HCT116 (cell line): ENCODE data around the gene ANKRD39. TPM values are rescaled to one million over a fixed set of nuclear protein-coding genes. Genes with fewer than 3 reads are reported as not detected.

Source experiments
- ATAC-seq: fragments of 200-7000 bp; cut with Tn5 transposase; 2 replicates; pipeline ENCODE4 v1.9.1; 2020; ENCODE audit warnings: mild to moderate bottlenecking, moderate library complexity
- BruUV-seq: library from RNA; stranded (reverse); fragments of 400-500 nt; replicated peaks from 2 replicates; lab custom pipeline; 2021; lab: Mats Ljungman, UMichigan
- CTCF ChIA-PET: fragments of 300-600 bp; sonication (Branson Sonifier 250); formaldehyde crosslinking; loops from one replicate; lab custom pipeline; 2021; ENCODE audit warnings: antibody characterized with exemption; lab: Charles Lee
- POLR2A ChIA-PET: fragments of 300-600, 350-600 bp; sonication (Branson Sonifier 250); formaldehyde crosslinking; loops from one replicate; lab custom pipeline; 2021; ENCODE audit warnings: antibody characterized with exemption; lab: Charles Lee
- RAD21 ChIA-PET, 2 experiments: fragments of 300-600 bp; sonication (Branson Sonifier 250); formaldehyde crosslinking; loops; one replicate each; lab custom pipeline; 2023; ENCODE audit warnings: low total read pairs in 2 of 2; ENCODE audit not compliant: uncharacterized antibody in 2 of 2, unreplicated experiment in 2 of 2, low non-redundant PET in 1 of 2; lab: Charles Lee
- DNase-seq: peaks from one replicate; pipeline ENCODE4 v3.0.0-alpha.2; 2010; ENCODE audit warnings: low read depth, low spot score
- H2AFZ ChIP-seq: fragments of 200-600 bp; shearing (Covaris generic), sonication (generic); 2 replicates; pipeline ENCODE4 v1.6.1; 2017; ENCODE audit warnings: low read depth, mixed run types, mixed read lengths, antibody characterized with exemption, low read length; ENCODE audit not compliant: poor library complexity, severe bottlenecking
- H3K27ac ChIP-seq: 2 replicates; pipeline ENCODE4 v1.5.1; 2012; ENCODE audit warnings: low read depth, low read length
- H3K27me3 ChIP-seq: fragments of 200-600 bp; sonication (generic); 2 replicates; pipeline ENCODE4 v1.6.1; 2016; ENCODE audit warnings: mixed run types, low read length, mixed read lengths; ENCODE audit not compliant: insufficient read depth
- H3K36me3 ChIP-seq, 2 experiments: fragments of 200-500 bp in 1 of 2; fragments of 200-600 bp in 1 of 2; sonication (Bioruptor generic) in 1 of 2; sonication (generic) in 1 of 2; 2 replicates each; pipeline versions ENCODE4 v1.5.1 to v1.6.1; 2014 to 2016; ENCODE audit warnings: low read length in 2 of 2, inconsistent platforms in 1 of 2, mixed read lengths in 1 of 2, mixed run types in 1 of 2; ENCODE audit not compliant: insufficient read depth in 2 of 2, control insufficient read depth in 1 of 2
- H3K4me1 ChIP-seq, 2 experiments: fragments of 200-600 bp in 1 of 2; sonication (generic) in 1 of 2; 2 replicates each; pipeline versions ENCODE4 v1.5.1 to v1.6.1; 2012 to 2017; ENCODE audit warnings: low read length in 2 of 2, inconsistent platforms in 1 of 2, mild to moderate bottlenecking in 1 of 2, mixed read lengths in 1 of 2, mixed run types in 1 of 2, moderate library complexity in 1 of 2; ENCODE audit not compliant: insufficient read depth in 2 of 2, control insufficient read depth in 1 of 2
- H3K4me2 ChIP-seq: fragments of 200-600 bp; sonication (generic); 2 replicates; pipeline ENCODE4 v1.6.1; 2017; ENCODE audit warnings: mixed run types, low read length, mixed read lengths
- H3K4me3 ChIP-seq, 2 experiments: fragments of 200-600 bp in 1 of 2; sonication (generic) in 1 of 2; replicated peaks in 1 of 2; 2 replicates each; pipeline ENCODE4 v1.5.1; 2011 to 2016; ENCODE audit warnings: low read length in 2 of 2, control low read depth in 1 of 2, low read depth in 1 of 2, mild to moderate bottlenecking in 1 of 2, mixed read lengths in 1 of 2, mixed run types in 1 of 2
- H3K79me2 ChIP-seq: fragments of 200-600 bp; sonication (generic); 2 replicates; pipeline ENCODE4 v1.6.1; 2017; ENCODE audit warnings: mild to moderate bottlenecking, mixed run types, low read length, moderate library complexity, mixed read lengths; ENCODE audit not compliant: insufficient read depth
- H3K9ac ChIP-seq: fragments of 200-600 bp; sonication (generic); 2 replicates; pipeline ENCODE4 v1.6.1; 2016; ENCODE audit warnings: low read length, mixed read lengths
- H3K9me2 ChIP-seq: fragments of 200-600 bp; sonication (generic), shearing (Covaris generic); 2 replicates; pipeline ENCODE4 v1.6.1; 2017; ENCODE audit warnings: mixed run types, mild to moderate bottlenecking, moderate library complexity; ENCODE audit not compliant: insufficient read depth
- H3K9me3 ChIP-seq, 2 experiments: fragments of 200-500 bp in 1 of 2; fragments of 200-600 bp in 1 of 2; sonication (Bioruptor generic) in 1 of 2; sonication (generic) in 1 of 2; 2 replicates each; pipeline ENCODE4 v1.6.1; 2014 to 2017; ENCODE audit warnings: low read length in 2 of 2, mixed read lengths in 2 of 2, inconsistent platforms in 1 of 2, low read depth in 1 of 2, mild to moderate bottlenecking in 1 of 2, mixed run types in 1 of 2, moderate library complexity in 1 of 2; ENCODE audit not compliant: control insufficient read depth in 1 of 2, insufficient read depth in 1 of 2
- H4K20me1 ChIP-seq: fragments of 200-600 bp; sonication (generic), shearing (Covaris generic); 2 replicates; pipeline ENCODE4 v1.6.1; 2017; ENCODE audit warnings: mixed run types, mild to moderate bottlenecking, moderate library complexity; ENCODE audit not compliant: insufficient read depth
- CBX3 ChIP-seq: IDR thresholded peaks from 2 replicates; pipeline ENCODE4 v1.6.1; 2012; ENCODE audit warnings: low read depth
- EGR1 ChIP-seq: IDR thresholded peaks from 2 replicates; pipeline ENCODE4 v1.6.1; 2012; ENCODE audit warnings: low read depth
- ELF1 ChIP-seq: IDR thresholded peaks from 2 replicates; pipeline ENCODE4 v1.6.1; 2012; ENCODE audit warnings: low read depth, borderline replicate concordance
- EZH2 ChIP-seq: fragments of 200-600 bp; sonication (generic); IDR thresholded peaks from 2 replicates; pipeline ENCODE4 v1.6.1; 2017; ENCODE audit warnings: antibody characterized with exemption, mixed run types
- EZH2phosphoT487 ChIP-seq: fragments of 200-600 bp; IDR thresholded peaks from 2 replicates; pipeline ENCODE4 v1.6.1; 2018; ENCODE audit warnings: antibody characterized with exemption, borderline replicate concordance
- JUND ChIP-seq: IDR thresholded peaks from 2 replicates; pipeline ENCODE4 v1.6.1; 2012
- POLR2AphosphoS5 ChIP-seq: IDR thresholded peaks from 2 replicates; pipeline ENCODE4 v1.6.1; 2011; ENCODE audit warnings: mild to moderate bottlenecking, low read depth, low read length, moderate library complexity
- RAD21 ChIP-seq: IDR thresholded peaks from 2 replicates; pipeline ENCODE4 v1.6.1; 2012; ENCODE audit warnings: low read depth, mild to moderate bottlenecking
- SIN3A ChIP-seq: IDR thresholded peaks from 2 replicates; pipeline ENCODE4 v1.6.1; 2012; ENCODE audit warnings: low read depth
- SP1 ChIP-seq: IDR thresholded peaks from 2 replicates; pipeline ENCODE4 v1.6.1; 2012; ENCODE audit warnings: low read depth
- SRF ChIP-seq: IDR thresholded peaks from 2 replicates; pipeline ENCODE4 v1.6.1; 2012; ENCODE audit warnings: low read depth
- TCF7L2 ChIP-seq: IDR thresholded peaks from 2 replicates; pipeline ENCODE4 v1.7.0; 2011; ENCODE audit warnings: borderline replicate concordance, inconsistent platforms; ENCODE audit not compliant: insufficient read depth, insufficient read length; ENCODE audit errors: extremely low read depth
- YY1 ChIP-seq: IDR thresholded peaks from 2 replicates; pipeline ENCODE4 v1.6.1; 2011; ENCODE audit warnings: low read length, low read depth, moderate library complexity, mild to moderate bottlenecking; ENCODE audit not compliant: insufficient replicate concordance; ENCODE audit errors: extremely low read depth
- ZNF274 ChIP-seq: fragments of 200-500 bp; sonication (Bioruptor generic); IDR thresholded peaks from 2 replicates; pipeline ENCODE4 v1.6.1; 2014; ENCODE audit warnings: mild to moderate bottlenecking, low read depth, low read length, inconsistent platforms
- intact Hi-C: fragments of 100-400 bp; cut with micrococcal nuclease; formaldehyde crosslinking; loops from 2 replicates; pipeline ENCODE4 v1.10.0; 2022
- total RNA-seq: library from RNA; stranded (reverse); gene quantifications from one replicate; pipeline ENCODE4 v1.2.1, GENCODE V29; 2021; ENCODE audit not compliant: unreplicated experiment
- TF ChIP-seq, protein P1 (sequence below): IDR thresholded peaks from 2 replicates; pipeline ENCODE4 v1.6.1; 2012; ENCODE audit warnings: low read depth
- TF ChIP-seq, protein P2 (sequence below): IDR thresholded peaks from 2 replicates; pipeline ENCODE4 v1.6.1; 2012
- TF ChIP-seq, protein P3 (sequence below): IDR thresholded peaks from 2 replicates; pipeline ENCODE4 v1.6.1; 2011; ENCODE audit warnings: mild to moderate bottlenecking, low read length, moderate library complexity; ENCODE audit not compliant: insufficient replicate concordance; ENCODE audit errors: extremely low read depth
- TF ChIP-seq, protein P4 (sequence below): IDR thresholded peaks from 2 replicates; pipeline ENCODE4 v1.6.1; 2012

Gene ANKRD39
- total RNA-seq, 1 experiment from 2014 or later: 24.2 TPM

DNA sequence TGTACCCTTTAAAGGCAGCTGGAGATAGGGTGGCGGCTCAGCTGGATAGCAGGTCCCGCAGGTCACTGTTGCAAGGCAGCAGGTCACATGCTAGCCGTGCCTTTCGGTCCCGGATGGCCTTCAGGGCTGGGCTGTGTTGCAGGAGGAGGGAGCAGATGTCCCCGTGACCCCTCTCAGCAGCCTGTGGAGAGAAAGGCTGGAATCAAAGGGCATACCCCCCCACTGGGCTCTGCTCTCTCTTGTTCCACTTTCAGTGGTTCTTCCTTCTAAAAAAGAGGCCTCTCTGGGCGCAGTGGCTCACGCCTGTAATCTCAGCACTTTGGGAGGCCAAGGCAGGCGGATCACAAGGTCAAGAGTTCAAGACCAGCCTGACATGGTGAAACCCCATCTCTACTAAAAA is 9.6 kb downstream of the ANKRD39 start:
- TF ChIP-seq, protein P1, sequence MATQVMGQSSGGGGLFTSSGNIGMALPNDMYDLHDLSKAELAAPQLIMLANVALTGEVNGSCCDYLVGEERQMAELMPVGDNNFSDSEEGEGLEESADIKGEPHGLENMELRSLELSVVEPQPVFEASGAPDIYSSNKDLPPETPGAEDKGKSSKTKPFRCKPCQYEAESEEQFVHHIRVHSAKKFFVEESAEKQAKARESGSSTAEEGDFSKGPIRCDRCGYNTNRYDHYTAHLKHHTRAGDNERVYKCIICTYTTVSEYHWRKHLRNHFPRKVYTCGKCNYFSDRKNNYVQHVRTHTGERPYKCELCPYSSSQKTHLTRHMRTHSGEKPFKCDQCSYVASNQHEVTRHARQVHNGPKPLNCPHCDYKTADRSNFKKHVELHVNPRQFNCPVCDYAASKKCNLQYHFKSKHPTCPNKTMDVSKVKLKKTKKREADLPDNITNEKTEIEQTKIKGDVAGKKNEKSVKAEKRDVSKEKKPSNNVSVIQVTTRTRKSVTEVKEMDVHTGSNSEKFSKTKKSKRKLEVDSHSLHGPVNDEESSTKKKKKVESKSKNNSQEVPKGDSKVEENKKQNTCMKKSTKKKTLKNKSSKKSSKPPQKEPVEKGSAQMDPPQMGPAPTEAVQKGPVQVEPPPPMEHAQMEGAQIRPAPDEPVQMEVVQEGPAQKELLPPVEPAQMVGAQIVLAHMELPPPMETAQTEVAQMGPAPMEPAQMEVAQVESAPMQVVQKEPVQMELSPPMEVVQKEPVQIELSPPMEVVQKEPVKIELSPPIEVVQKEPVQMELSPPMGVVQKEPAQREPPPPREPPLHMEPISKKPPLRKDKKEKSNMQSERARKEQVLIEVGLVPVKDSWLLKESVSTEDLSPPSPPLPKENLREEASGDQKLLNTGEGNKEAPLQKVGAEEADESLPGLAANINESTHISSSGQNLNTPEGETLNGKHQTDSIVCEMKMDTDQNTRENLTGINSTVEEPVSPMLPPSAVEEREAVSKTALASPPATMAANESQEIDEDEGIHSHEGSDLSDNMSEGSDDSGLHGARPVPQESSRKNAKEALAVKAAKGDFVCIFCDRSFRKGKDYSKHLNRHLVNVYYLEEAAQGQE: no peak
- TF ChIP-seq EZH2phosphoT487 (no peak), RAD21 (no peak), SIN3A (no peak), CBX3 (no peak), TCF7L2 (no peak), ZNF274 (no peak), SP1 (no peak), EGR1 (no peak), POLR2AphosphoS5 (no peak), SRF (no peak), EZH2 (no peak), JUND (no peak), YY1 (no peak), ELF1 (no peak)
- TF ChIP-seq, protein P2, sequence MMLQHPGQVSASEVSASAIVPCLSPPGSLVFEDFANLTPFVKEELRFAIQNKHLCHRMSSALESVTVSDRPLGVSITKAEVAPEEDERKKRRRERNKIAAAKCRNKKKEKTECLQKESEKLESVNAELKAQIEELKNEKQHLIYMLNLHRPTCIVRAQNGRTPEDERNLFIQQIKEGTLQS: no peak
- TF ChIP-seq, protein P3, sequence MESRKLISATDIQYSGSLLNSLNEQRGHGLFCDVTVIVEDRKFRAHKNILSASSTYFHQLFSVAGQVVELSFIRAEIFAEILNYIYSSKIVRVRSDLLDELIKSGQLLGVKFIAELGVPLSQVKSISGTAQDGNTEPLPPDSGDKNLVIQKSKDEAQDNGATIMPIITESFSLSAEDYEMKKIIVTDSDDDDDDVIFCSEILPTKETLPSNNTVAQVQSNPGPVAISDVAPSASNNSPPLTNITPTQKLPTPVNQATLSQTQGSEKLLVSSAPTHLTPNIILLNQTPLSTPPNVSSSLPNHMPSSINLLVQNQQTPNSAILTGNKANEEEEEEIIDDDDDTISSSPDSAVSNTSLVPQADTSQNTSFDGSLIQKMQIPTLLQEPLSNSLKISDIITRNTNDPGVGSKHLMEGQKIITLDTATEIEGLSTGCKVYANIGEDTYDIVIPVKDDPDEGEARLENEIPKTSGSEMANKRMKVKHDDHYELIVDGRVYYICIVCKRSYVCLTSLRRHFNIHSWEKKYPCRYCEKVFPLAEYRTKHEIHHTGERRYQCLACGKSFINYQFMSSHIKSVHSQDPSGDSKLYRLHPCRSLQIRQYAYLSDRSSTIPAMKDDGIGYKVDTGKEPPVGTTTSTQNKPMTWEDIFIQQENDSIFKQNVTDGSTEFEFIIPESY: no peak
- TF ChIP-seq, protein P4, sequence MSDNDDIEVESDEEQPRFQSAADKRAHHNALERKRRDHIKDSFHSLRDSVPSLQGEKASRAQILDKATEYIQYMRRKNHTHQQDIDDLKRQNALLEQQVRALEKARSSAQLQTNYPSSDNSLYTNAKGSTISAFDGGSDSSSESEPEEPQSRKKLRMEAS: no peak
- TF ChIP-seq, all 23 proteins: peak for 0
- no peak overlapping the region for H3K4me3 ChIP-seq
- ATAC-seq (no peak), DNase-seq (no peak)
- intact Hi-C loops: no loop called here
- H3K9me2 ChIP-seq: no peaks in the 10 kb centered on the region
- no peak overlapping the region for H2AFZ ChIP-seq
- no peaks in the 10 kb centered on the region for H3K9me3 ChIP-seq
- no peaks in the 10 kb centered on the region for H4K20me1 ChIP-seq
- no peaks in the 10 kb centered on the region for H3K79me2 ChIP-seq
- H3K4me1 ChIP-seq: no peaks in the 10 kb centered on the region
- ChIA-PET RAD21 (no interaction called here), POLR2A (no interaction called here), CTCF (no interaction called here)
- H3K4me2 ChIP-seq: no peak overlapping the region
- H3K27me3 ChIP-seq: no peaks in the 10 kb centered on the region
- no peak overlapping the region for H3K27ac ChIP-seq
- no TSS peak for BruUV-seq
- H3K36me3 ChIP-seq: peaks cover 18 to 21% of the 10 kb centered on the region in 2 experiments; a peak in 3 of 4 replicates
- no peak overlapping the region for H3K9ac ChIP-seq
